Daoy (cell line): Measurements from ENCODE around the gene MAGEB18. TPM values are rescaled to one million over a fixed set of nuclear protein-coding genes. Genes with fewer than 3 reads are reported as not detected.

Experiments used
- DNase-seq: peaks from one replicate; pipeline ENCODE4 v3.0.0-alpha.2; 2015; ENCODE audit warnings: low read depth
- total RNA-seq: library from RNA; depleted of rRNA; stranded (reverse); fragments of >200 nt; shearing (Covaris generic); gene quantifications from 2 replicates; pipeline ENCODE4 v1.2.3, GENCODE V29; 2014; rRNA removed

Gene MAGEB18
- total RNA-seq, result not detected in 2 replicates

DNA sequence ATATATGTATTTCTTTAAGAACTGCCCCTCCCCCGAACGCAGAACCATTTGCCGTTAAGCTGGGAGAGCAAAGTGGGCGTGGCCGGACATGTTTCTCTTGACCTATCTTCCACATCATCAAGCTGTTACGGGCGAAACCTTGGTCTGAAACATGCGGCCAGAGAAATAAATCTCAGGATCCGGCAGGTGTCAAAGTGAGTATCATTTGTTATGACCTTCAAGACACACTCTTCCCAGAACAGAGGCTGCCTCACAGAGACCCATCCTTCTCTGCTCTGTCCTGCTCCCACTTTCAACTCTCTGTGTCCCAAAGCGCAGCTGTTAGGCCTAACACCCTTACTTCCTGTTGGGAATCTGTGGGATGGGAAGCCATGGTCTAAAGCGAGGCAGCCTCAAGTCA, at the start of gene MAGEB18:
Gene MAGEB18, plus strand, starts transcription at position 70 of the 400 bp plus-strand sequence. CDS start 643 bp downstream, outside the sequence.
- no peak for DNase-seq

GRCh38 chrX:26100421-26100920, 37.7 kb upstream of the MAGEB18 start:
- no peak for DNase-seq

- DNase-seq, result no peak
Observed at GRCh38 chrX:26109142-26109541, 29.0 kb upstream of the MAGEB18 start.

DNA sequence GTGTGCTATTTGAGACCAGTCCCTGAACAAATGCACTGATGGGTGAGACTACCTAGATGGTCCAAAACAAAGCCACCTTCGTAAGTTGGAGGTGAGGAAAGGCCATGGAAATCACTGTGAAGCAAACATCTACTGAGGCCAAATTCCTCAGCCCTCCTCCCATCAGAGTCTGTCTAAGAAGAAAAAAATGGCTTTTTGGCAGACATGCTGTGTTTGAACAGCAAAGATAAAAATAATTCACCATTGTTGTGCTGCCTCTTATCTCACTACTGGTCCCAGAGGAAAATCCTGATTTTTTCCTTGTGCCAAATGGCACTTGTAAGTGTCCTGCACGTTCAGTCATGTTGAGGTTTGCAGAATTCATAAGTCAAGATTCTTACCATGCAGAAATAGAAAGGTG, 7.9 kb downstream of the MAGEB18 start:
- DNase-seq, result no peak

DNA sequence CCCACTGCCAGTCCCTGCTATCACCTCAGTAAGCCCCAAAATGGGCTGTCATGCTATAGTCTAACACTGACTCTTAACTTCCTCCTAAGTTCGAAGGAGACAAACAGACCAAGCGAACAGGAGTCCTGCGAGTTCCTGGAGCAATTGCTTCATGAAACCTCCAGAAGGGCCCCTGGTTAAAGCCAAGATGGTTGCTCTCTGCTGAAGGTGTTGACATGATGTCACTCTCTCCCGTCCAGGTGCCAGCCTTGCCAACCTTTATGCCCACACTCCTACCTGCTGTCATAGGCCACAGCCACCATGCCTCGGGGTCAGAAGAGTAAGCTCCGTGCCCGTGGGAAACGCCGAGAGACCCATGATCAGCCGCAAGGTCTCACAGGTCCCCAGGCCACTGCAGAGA, 22.2 kb downstream of the MAGEB18 start, which contains the start of gene MAGEB6B:
Gene MAGEB6B, plus strand, starts transcription at position 301 of the 400 bp plus-strand sequence. Its CDS starts 0 bp downstream, at position 301.
- no peak for DNase-seq

Other genes starting within 250 kb of the MAGEB18 start
- not detected in 2 replicates for gene MAGEB6B, start 22.3 kb downstream of the MAGEB18 start, total RNA-seq
- not detected in 2 replicates for gene MAGEB6, start 54.1 kb downstream of the MAGEB18 start, total RNA-seq
- not detected in 2 replicates for gene MAGEB5, start 77.8 kb downstream of the MAGEB18 start, total RNA-seq